DOHH2 (cell line): ENCODE data around the gene RBM33.

Experiments used
- H3F3A ChIP-seq: fragments of 200-600 bp; sonication (generic), shearing (Covaris generic); 2 replicates; pipeline ENCODE4 v1.6.0; 2016; ENCODE audit warnings: antibody characterized with exemption, mild to moderate bottlenecking; ENCODE audit not compliant: control insufficient read depth, insufficient read depth
- H3K27ac ChIP-seq: fragments of 200-600 bp; sonication (generic); 2 replicates; pipeline ENCODE4 v1.5.1; 2014; ENCODE audit warnings: low read depth, mild to moderate bottlenecking, low read length, moderate library complexity
- H3K27me3 ChIP-seq: fragments of 200-600 bp; sonication (generic); 2 replicates; pipeline ENCODE4 v1.6.1; 2014; ENCODE audit warnings: mild to moderate bottlenecking, low read length, mixed read lengths; ENCODE audit not compliant: control insufficient read depth
- H3K36me3 ChIP-seq: fragments of 200-600 bp; sonication (generic); 2 replicates; pipeline ENCODE4 v1.6.1; 2014; ENCODE audit warnings: mild to moderate bottlenecking, low read length, moderate library complexity, mixed read lengths; ENCODE audit not compliant: control insufficient read depth
- H3K4me1 ChIP-seq: fragments of 200-600 bp; sonication (generic); 2 replicates; pipeline ENCODE4 v1.6.1; 2014; ENCODE audit warnings: mild to moderate bottlenecking, low read length, mixed read lengths; ENCODE audit not compliant: control insufficient read depth
- H3K4me2 ChIP-seq: fragments of 200-600 bp; sonication (generic); 2 replicates; pipeline ENCODE4 v1.6.0; 2014; ENCODE audit warnings: mild to moderate bottlenecking, low read length, moderate library complexity
- H3K4me3 ChIP-seq: fragments of 200-600 bp; sonication (generic); 2 replicates; pipeline ENCODE4 v1.5.1; 2014; ENCODE audit warnings: mild to moderate bottlenecking, low read length, mixed read lengths
- H3K79me2 ChIP-seq: fragments of 200-600 bp; sonication (generic); 2 replicates; pipeline ENCODE4 v1.6.1; 2014; ENCODE audit warnings: mild to moderate bottlenecking, low read length, mixed read lengths; ENCODE audit not compliant: control insufficient read depth
- H3K9me2 ChIP-seq: fragments of 200-600 bp; sonication (generic); replicated peaks from 2 replicates; pipeline ENCODE4 v1.6.1; 2014; ENCODE audit warnings: mild to moderate bottlenecking, low read length, mixed read lengths; ENCODE audit not compliant: control insufficient read depth
- H3K9me3 ChIP-seq: fragments of 200-600 bp; sonication (generic); 2 replicates; pipeline ENCODE4 v1.6.1; 2014; ENCODE audit warnings: antibody characterized with exemption, low read length, mixed read lengths; ENCODE audit not compliant: control insufficient read depth, insufficient read depth
- H4K20me1 ChIP-seq: fragments of 200-600 bp; sonication (generic); 2 replicates; pipeline ENCODE4 v1.6.0; 2014; ENCODE audit warnings: low read depth, mild to moderate bottlenecking, antibody characterized with exemption, low read length, moderate library complexity; ENCODE audit not compliant: control insufficient read depth, insufficient read depth
- EZH2phosphoT487 ChIP-seq: fragments of 200-600 bp; sonication (generic); IDR thresholded peaks from 2 replicates; pipeline ENCODE4 v1.6.1; 2017; ENCODE audit warnings: borderline replicate concordance, mild to moderate bottlenecking, antibody characterized with exemption, low read length, moderate library complexity, mixed read lengths
- TF ChIP-seq, protein P1 (sequence below): fragments of 200-600 bp; sonication (generic); IDR thresholded peaks from one replicate; pipeline ENCODE4 v1.5.1; 2014; ENCODE audit warnings: antibody characterized with exemption, mild to moderate bottlenecking, low read depth, low read length; ENCODE audit not compliant: poor library complexity, severe bottlenecking

Gene RBM33

DNA sequence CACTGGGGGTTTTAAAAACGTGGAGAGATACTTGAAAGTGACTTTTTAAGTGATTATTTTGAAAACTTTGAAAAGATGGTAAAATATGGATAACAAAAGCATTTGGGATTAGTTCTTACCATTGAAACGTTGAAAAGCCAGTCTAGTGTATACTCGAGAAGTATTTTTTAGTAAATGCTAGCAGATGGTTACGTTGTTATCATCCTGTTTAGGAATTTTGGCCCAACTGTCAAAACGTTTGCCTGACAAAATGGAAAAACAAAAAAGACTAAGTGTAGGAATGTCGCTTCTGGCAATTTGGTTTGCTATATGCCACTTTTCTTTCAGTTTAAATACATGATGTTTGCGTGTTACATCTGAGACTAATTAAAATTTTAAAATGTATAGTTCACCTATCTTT lies 1.2 kb downstream of the RBM33 start:
- Histone ChIP-seq H3K36me3 (peaks cover 86% of the 10 kb centered on the region), H3K4me3 (peak overlapping the region; percentile 89), H4K20me1 (peaks cover 11% of the 10 kb centered on the region; the same call in 1 of the 2 replicates), H3K4me2 (peak overlapping the region; percentile 61), H3K27me3 (no peaks in the 10 kb centered on the region), H3K79me2 (peaks cover 84% of the 10 kb centered on the region), H3F3A (no peaks in the 10 kb centered on the region), H3K4me1 (peaks cover 46% of the 10 kb centered on the region), H3K9me2 (no peaks in the 10 kb centered on the region), H3K27ac (peak overlapping the region; percentile 86; the same call in 1 of the 2 replicates), H3K9me3 (peaks cover 22% of the 10 kb centered on the region)
- TF ChIP-seq, protein P1, sequence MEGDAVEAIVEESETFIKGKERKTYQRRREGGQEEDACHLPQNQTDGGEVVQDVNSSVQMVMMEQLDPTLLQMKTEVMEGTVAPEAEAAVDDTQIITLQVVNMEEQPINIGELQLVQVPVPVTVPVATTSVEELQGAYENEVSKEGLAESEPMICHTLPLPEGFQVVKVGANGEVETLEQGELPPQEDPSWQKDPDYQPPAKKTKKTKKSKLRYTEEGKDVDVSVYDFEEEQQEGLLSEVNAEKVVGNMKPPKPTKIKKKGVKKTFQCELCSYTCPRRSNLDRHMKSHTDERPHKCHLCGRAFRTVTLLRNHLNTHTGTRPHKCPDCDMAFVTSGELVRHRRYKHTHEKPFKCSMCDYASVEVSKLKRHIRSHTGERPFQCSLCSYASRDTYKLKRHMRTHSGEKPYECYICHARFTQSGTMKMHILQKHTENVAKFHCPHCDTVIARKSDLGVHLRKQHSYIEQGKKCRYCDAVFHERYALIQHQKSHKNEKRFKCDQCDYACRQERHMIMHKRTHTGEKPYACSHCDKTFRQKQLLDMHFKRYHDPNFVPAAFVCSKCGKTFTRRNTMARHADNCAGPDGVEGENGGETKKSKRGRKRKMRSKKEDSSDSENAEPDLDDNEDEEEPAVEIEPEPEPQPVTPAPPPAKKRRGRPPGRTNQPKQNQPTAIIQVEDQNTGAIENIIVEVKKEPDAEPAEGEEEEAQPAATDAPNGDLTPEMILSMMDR: no peak
- no peak for TF ChIP-seq EZH2phosphoT487

DNA sequence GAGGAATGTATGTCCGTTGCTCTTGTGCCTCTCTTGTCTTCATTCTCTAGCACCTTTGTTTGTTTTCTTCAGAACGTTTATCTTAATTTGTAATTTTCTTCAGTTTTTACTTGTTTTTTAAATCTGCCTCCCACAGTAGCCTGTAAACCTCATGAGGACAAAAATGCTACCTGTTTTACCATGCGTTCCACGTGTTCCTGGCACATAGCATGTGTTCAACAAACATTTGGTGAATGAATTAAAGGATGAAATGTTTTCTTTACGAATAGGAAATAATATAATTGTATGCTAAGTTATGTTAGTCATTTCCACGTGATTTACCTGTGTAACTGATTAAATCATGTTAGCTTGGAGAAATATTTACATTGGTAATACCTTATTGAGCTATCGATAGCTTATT lies 2.2 kb downstream of the RBM33 start:
- H3K27ac ChIP-seq: no peak overlapping the region
- no peak for TF ChIP-seq EZH2phosphoT487
- TF ChIP-seq, protein P1: no peak
- H3K4me2 ChIP-seq: peak overlapping the region; percentile 61
- peaks cover 52% of the 10 kb centered on the region for H3K4me1 ChIP-seq
- H3F3A ChIP-seq: no peaks in the 10 kb centered on the region
- peaks cover 94% of the 10 kb centered on the region for H3K79me2 ChIP-seq
- peak overlapping the region; percentile 89 for H3K4me3 ChIP-seq
- no peaks in the 10 kb centered on the region for H3K27me3 ChIP-seq
- no peaks in the 10 kb centered on the region for H3K9me2 ChIP-seq
- H3K36me3 ChIP-seq: peaks cover 77% of the 10 kb centered on the region
- peaks cover 22% of the 10 kb centered on the region for H3K9me3 ChIP-seq
- peaks cover 18% of the 10 kb centered on the region; the same call in 1 of the 2 replicates for H4K20me1 ChIP-seq

DNA sequence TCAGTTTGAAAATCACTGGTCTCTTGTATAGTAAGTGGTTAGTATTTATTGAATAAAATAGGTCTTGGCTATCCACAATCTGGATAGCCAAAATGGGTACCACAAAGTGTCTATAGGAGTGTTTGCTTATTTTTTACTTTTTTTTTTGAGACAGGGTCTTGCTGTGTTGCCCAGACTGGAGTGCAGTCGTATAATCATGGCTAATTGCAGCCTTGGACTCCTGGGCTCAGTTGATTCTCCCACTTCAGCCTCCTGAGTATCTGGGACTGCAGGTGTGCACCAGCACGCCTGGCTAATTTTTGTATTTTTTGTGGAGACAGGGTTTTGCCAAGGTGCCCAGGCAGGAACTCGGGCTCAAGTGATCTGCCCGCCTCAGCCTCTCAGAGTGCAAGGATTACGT lies 2.8 kb downstream of the RBM33 start:
- Histone ChIP-seq H3K4me1 (peaks cover 56% of the 10 kb centered on the region), H3K27me3 (no peaks in the 10 kb centered on the region), H3K36me3 (peaks cover 76% of the 10 kb centered on the region), H3K4me3 (no peak overlapping the region; the same call in 1 of the 2 replicates), H3K79me2 (peaks cover 99% of the 10 kb centered on the region), H4K20me1 (peaks cover 21% of the 10 kb centered on the region; the same call in 1 of the 2 replicates), H3K9me2 (no peaks in the 10 kb centered on the region), H3K9me3 (peaks cover 22% of the 10 kb centered on the region), H3F3A (no peaks in the 10 kb centered on the region), H3K27ac (no peak overlapping the region), H3K4me2 (peak overlapping the region; percentile 61)
- TF ChIP-seq EZH2phosphoT487: no peak
- TF ChIP-seq, protein P1: no peak

DNA sequence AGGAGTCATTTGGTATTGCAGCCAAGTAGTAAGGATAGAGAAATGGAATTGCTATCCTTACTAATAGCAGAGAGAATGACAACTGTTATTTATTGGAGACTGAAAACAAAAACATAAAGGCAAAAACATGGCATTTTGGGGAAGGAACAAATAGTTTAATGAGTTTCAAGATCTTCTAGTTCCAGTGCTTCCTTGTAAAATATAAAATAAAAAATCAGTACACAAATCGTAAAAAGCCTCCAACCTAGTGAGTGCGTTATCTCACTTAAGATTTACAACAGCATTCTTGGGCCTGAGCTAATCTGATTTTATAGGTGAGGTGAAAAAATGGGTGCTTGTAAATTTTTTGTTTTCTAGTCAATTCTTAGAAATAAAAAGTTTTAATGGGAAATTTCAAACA lies 3.3 kb downstream of the RBM33 start:
- Histone ChIP-seq H3K9me3 (peaks cover 22% of the 10 kb centered on the region), H4K20me1 (peaks cover 24% of the 10 kb centered on the region; the same call in 1 of the 2 replicates), H3K4me1 (peaks cover 58% of the 10 kb centered on the region), H3K9me2 (no peaks in the 10 kb centered on the region), H3K27ac (no peak overlapping the region), H3K36me3 (peaks cover 76% of the 10 kb centered on the region), H3K79me2 (peaks cover 100% of the 10 kb centered on the region), H3F3A (no peaks in the 10 kb centered on the region), H3K27me3 (no peaks in the 10 kb centered on the region), H3K4me2 (no peak overlapping the region), H3K4me3 (no peak overlapping the region)
- TF ChIP-seq, protein P1: no peak
- TF ChIP-seq EZH2phosphoT487: no peak
